Body of pancreas (tissue), 4 donors: ENCODE measurements around the gene MNS1.

Source experiments
- CTCF ChIP-seq, 7 experiments: fragments of 450-650 bp in 4 of 7; fragments of 200-600 bp in 3 of 7; sonication (generic) in 3 of 7; IDR thresholded peaks; one replicate each; pipeline ENCODE4 v1.5.1; 2016 to 2019; ENCODE audit warnings: antibody characterized with exemption in 7 of 7
- POLR2A ChIP-seq, 3 donors: fragments of 450-650 bp; IDR thresholded peaks; one replicate each; pipeline ENCODE4 v1.6.1; 2016; ENCODE audit warnings: antibody characterized with exemption in 3 of 3, mild to moderate bottlenecking in 2 of 3

- TF ChIP-seq CTCF (IDR thresholded peaks at IDR 0.05) (no peak), POLR2A (IDR thresholded peaks at IDR 0.05) (no peak)
Measured at GRCh38 chr15:56410721-56411120, 54.2 kb downstream of the MNS1 start.
